SK-N-SH treated with all-trans-retinoic acid at 6 μM for 48 hours (cell line): Measurements from ENCODE around the gene SHISA2.

Experiments
- CREB5 ChIP-seq: fragments of 250-450 bp; sonication (Bioruptor Pico); IDR thresholded peaks from 2 replicates; pipeline ENCODE4 v1.5.1; 2020; ENCODE audit warnings: low read depth, mild to moderate bottlenecking, moderate library complexity
- PATZ1 ChIP-seq: fragments of 250-450 bp; sonication (Bioruptor Pico); IDR thresholded peaks from 2 replicates; pipeline ENCODE4 v1.8.0; 2020; ENCODE audit warnings: mild to moderate bottlenecking, moderate library complexity, borderline replicate concordance
- POU6F1 ChIP-seq: fragments of 250-450 bp; sonication (Bioruptor Pico); IDR thresholded peaks from 2 replicates; pipeline ENCODE4 v1.8.0; 2021; ENCODE audit warnings: low read depth, mild to moderate bottlenecking, moderate library complexity, borderline replicate concordance
- RARB ChIP-seq: fragments of 250-450 bp; sonication (Bioruptor Pico); IDR thresholded peaks from 2 replicates; pipeline ENCODE4 v1.8.0; 2021; ENCODE audit warnings: mild to moderate bottlenecking, moderate library complexity
- SNAI2 ChIP-seq: fragments of 250-450 bp; sonication (Bioruptor Pico); IDR thresholded peaks from 2 replicates; pipeline ENCODE4 v1.5.0; 2020; ENCODE audit warnings: mild to moderate bottlenecking, moderate library complexity
- ZNF565 ChIP-seq: fragments of 450-650 bp; formaldehyde crosslinking; conservative IDR thresholded peaks from 2 replicates; pipeline ENCODE4 v1.5.0; 2020; ENCODE audit warnings: low read depth, mild to moderate bottlenecking, moderate library complexity

DNA sequence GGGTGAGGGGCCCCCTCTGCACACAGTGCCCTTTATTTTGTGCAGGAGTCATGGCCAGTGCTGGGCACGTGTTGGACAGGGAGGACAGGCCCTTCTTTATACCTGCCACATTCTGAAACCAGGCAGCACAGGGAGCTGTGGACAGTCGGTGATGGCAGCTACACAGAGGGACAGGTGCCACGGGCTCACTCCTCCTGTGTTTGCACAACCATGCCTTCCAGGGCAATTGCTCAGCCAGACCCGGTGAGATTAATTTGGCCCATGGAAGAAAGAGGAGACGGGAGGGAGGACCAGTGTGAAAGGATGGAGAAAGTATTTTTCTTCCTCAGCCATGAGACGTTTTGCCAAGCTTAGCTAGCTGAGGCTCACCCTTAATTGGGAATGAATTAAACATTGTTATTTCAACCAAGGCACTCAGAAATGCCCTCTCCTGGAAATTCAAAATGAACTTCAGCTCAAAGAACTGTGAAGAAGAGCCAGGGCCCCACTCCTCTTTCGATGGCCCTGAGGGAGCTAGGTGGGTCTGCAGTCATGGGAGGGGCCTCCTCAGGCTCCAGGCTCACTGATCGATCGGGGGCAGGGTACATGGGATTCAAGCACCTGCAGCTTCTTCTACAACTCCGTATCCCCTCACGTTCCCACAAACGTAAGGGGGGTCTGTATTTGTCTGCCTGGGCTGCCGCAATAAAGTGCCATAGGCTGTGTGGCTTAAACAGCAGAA is 41.2 kb downstream of the SHISA2 start:
- no peak for TF ChIP-seq ZNF565 (CRISPR knock-in tag)
- TF ChIP-seq CREB5 (CRISPR knock-in tag), result no peak
- no peak for TF ChIP-seq SNAI2 (CRISPR knock-in tag)
- no peak for TF ChIP-seq PATZ1 (CRISPR knock-in tag)
- TF ChIP-seq POU6F1, result no peak
- TF ChIP-seq RARB (CRISPR knock-in tag), result no peak
